Measurements from ENCODE around the gene DNAL4.

Gene DNAL4

DNA sequence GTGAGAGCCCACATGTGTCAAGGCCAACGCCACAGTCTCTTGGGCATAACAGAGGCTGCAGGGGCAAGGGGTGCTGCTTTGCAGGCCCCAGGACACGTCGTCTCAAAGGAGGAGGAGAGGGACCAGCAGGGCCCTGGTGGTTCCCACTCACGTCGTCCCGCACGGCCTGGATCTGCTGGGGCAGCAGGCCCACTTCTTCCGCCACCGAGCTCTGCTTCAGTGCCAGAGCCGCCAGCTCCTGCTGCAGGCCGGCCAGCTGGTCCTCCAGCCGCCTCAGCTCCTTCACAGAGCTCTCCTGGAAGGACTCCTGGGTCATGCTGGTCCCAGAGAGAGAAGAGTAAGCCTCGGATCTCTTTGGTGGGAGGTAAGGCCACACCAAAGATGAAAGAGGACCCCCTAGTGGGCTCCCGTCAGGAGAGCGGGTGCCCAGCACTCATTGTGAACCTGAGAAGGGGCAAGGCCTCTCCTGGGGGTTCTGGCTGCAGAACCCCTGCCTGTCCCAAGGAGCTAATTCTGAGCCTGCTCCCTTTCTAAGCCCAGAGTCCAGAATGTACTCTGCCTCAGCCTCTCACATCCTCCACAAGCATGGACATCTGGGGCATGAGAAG, 53.7 kb downstream of the DNAL4 start:
- no peak for DNase-seq (ENCODE audit: low read depth in 2 of 2)

DNA sequence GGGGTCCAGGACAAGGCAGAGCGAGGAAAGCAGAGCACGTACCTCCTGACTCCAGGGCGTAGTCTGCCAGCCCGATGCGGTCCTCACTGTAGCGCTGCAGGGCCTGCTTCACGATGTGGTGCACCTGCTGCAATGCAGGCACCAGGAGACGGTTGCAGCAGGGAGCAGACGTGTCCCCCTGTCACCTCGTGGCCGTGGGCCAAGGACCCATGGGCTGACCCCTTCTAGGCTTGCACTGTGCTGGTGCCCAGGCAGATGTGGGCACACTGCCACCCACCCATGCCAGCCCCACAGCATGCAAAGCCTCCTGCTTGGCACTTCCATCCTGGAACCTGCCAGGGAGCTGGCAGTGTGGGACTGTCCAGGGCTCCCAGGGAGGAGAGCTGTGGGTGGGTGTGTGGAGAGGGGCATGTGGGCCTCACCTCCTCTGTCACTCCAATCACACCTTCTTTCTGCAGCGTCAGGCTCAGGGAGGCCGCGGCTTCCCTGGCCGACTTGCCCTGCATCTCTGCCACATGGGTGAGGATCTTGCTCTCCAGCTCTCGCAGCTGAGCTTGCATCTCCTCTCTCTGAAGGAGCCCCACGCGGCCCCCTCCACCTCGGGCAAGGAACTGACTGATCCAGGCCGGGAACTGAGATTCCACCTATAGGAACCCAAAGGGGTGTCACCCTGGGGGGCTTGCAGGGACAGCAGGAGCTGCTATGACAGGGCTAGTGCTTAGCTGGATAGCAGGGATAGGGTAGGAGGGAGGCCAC, 54.5 kb downstream of the DNAL4 start:
- no peak for DNase-seq (ENCODE audit: low read depth in 2 of 2)

DNA sequence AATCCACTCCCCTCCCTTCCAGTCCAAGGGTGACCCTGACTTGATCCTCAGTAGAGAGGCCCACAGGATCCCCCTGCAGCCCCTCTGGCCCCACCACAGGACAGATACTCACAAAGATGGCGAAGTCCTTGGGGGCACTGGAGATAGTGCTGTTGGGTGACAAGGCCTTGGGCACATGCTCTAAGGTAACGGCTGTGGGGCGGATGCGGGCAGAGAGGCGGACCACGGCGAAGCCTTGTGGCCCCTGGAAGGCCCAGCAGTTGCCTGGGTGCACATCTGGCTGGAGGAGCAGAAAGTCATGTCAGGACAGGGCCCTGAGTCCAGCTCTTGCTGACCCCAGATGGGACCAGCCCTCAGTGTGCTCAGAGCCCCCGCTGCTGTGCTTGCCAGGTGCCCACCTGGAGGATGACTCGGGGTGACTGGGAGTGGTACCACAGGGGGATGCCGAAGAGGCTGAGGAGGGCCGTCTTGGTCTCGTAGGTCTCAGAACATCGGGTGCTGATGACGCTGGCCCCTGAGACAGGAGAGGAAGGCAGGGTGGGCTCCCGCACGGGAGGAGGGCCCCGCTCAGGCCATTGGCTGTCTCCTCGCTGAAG, 55.4 kb downstream of the DNAL4 start:
- no peak for DNase-seq (ENCODE audit: low read depth in 2 of 2)

DNA sequence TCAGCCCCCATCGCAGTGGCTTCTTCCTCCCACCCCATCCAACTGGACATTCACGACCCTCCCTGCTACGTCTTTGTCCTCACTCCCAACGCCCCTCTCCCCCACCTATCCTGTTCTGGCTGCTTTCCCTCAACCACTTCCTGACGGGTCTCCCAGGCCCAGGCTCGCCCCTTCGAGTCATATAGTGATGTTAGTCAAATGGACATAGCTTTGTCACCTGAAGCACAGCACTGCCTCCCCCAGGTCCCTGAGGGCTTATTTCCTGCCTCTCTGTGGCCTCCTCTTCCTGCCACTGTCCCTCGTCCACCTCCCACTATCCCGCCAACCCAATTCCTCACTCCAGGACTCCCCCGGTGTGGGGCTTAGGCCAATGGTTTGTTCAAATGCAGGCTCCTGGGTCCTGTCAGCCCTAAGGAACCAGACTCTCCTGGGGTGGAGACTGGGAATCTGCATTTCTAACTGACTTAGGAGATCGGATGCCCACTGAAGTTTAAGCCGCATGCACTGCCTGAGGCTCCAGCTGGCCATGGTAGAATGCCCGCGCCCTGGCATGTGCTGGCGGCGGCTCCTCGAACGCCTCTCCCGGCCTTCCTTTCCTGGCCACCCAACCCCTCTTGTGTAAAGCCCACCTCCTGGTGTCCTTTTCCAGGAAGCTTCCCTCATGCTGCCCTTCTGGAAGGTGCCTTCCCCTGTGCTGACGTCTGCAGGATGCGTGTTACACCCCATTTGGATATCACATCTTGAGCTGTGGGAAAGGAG, 56.5 kb downstream of the DNAL4 start:
- no peak for DNase-seq (ENCODE audit: low read depth in 2 of 2)

DNA sequence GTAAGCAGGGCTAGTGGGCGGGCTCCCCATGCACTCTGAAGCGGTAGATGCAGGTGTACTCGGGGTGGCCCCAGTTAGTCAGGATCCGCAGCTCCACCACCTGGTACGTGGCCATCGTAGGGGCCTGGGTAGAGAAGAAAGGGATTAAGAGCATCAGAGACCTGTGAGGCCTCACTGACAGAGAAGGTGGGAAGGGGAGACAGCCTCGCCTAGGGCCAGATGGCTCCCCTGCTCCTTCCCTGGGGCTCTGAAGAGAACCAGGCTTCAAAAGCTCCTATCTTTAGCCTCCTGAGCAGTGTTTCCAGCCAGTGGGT, 57.7 kb downstream of the DNAL4 start:
- DNase-seq (ENCODE audit: low read depth in 2 of 2): no peak

DNA sequence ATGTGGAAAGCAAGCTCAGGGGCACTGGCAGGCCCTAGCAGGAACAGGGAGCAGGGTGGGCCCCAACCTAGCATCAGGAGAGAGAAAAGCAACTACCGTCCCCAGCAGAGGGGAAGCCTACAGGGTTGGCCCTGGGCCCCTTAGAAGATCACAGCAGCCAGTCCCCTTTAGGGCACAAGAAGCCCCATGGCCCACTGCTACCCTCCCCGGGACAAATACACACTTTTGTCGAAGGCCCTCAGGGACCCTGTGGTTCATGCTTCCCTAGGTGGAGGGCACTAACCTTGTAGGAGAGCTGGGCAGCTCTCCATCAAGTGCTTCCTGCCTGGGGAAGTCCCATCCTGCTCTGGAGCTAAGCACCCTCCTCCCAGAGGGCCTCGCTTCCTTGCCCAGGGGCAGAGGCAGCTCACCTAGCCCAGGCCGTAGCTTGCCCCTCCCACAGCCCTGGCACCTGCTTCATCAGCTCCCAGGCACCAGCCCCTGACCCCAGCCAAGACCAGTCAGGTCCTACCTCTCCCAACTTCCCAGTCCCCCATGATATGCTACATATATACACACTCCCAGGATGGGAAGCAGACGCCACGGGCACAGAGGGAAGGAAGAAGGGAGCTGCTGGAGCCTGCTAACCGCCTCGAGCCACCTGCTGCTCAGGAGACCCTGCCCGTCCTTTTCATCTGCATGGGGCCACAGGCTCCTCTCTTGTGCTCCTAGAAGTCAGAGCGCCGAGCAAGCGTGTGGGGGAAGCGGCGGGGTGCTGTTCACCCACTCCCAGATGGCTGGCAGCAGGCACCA, 58.3 kb downstream of the DNAL4 start:
- no peak for DNase-seq (ENCODE audit: low read depth in 2 of 2)

DNA sequence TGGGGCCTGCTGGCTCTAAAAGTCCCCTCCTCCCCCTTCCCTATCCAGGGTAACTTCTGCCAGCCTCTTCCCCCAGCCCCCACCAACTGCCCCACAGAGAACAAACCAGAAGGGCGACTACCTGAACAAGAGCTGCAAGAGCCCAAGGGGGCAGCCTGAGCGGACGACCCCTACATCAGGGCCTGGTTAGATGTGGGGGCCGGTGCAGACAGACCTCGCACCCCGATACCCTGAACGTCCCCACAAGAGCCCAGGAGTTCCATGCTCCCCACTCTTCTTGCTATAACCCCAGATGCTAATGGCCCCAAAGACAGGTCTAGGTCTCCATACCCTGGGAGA, 58.8 kb downstream of the DNAL4 start:
- no peak for DNase-seq (ENCODE audit: low read depth in 2 of 2)

DNA sequence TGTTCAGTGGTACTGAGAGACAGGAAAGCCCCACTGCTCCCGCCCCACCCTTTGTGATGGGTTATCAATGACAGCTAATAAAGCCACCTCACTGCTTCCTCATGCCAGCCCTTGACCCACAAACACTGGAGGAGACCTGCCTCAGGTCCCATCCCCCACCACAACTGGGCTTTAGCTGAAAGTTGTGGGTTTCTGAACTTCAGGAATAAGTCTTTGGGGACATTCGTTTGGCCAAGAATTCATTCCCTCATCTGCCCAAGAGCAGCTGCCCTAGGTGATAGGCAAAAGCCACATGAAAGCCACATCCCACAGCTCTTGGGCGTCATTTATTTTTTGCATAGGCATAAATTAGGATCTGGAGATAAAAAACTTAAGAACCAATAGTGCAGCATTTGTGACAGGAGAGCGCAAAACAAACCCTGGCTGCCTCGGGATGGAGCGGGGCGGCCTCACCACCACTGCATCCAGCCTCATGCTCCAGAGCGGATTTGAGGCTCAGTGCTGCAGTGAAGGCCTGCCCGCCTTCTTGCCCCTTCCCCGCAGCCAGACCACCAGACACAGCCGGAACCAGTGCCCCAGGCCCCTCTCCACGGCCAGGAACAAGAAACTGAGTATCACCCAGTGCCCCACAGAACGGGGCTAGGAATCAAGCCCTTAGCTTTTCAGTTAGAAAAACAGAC, 59.4 kb downstream of the DNAL4 start:
- no peak for DNase-seq (ENCODE audit: low read depth in 2 of 2)

DNA sequence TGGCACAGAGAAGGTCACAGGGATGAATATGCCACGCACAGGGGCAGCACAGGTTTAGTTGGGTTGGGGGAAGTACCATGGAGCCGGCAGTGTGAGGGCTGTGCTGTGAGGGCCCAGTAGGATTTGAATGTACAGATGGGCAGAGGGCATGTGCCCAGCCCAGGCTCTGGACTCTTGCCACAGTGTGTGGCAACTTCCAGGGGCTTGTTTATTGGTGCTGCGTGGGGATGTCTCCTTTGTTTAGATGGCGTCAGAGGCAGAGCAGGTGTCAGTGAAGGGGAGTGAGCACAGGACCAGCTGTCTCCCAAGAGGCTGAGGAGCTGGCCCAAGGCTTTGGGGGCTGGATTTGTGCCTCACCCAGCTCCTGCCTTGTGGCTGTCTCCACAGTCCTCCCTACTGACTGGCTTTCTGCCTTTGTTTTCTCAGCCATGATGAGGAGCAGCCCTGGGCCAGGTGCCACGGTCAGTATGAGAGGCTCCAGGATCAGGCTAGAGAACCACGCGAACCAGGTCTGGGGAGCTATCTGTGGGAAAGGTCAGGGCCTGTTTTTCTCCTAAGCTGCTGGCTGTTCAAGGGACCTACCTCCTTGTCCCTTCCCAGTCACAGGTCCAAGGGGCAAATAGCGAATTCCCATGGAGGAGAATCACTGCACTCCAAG, 60.1 kb downstream of the DNAL4 start:
- no peak for DNase-seq (ENCODE audit: low read depth in 2 of 2)

DNA sequence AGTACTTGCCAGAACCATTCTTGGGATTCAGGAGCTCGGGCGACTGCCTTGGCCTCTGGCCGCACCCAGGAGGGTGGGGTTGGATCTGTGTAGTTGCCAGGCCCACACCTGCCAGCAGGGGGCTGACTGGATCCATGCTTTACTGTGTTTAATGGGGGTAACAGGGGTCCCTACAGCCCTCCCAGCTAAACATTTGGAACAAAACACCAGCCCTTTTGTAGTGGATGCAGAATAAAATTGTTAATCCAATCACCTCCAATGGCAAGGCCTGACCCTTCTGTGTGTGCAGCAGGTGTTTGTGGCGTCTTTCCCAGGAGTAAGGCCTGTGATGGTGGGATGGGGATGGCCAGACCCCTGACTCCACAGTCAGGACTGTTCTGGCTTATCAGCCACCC, 60.6 kb downstream of the DNAL4 start:
- DNase-seq (ENCODE audit: low read depth in 2 of 2): no peak

DNA sequence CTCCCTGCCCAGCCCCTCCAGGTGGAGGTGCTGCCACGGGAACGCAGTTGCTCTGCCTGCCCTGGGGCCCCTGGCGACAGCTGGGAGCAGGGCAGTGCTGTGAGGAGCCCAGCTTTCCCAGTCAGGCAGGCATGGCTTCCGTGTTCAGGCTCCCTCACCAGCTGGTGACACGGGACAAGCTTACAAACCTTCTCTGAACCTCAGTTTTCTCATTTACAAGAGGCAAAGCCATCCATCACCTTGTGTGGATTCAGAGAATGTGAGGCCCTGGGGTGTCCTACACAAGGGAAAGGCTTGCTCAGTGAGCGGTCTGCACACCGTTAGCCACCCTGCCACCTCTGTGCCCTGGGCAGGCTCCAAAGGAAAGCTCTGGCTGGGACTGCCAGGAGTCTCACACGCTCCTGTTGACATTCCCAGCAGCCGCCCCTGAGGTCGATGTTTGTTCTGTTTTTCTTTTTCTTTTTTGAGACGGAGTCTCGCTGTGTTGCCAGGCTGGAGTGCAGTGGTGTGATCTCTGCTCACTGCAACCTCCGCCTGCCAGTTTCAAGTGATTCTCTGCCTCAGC, 61.6 kb downstream of the DNAL4 start:
- DNase-seq (ENCODE audit: low read depth in 2 of 2): no peak

DNA sequence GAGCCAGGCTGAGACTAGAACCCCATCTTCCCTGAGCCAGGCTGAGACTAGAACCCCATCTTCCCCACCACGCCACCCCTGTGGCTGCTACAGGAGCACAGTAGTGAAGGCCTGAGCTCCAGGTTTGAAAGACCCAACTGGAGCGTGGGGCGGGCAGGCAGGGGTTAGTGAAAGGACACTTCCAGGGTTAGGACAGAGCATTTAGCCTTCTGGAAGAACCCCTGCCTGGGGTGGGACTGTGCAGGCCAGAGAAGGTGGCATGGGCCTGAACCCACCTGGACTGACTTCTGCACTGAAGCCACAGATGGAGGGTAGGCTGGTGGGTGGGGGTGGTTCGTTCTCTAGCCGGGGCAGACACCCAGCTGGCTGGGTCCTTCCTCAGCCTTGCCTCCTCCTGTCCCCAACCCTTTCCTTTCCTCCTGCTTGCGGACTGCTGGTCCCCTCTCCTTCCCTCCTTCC, 62.2 kb downstream of the DNAL4 start:
- DNase-seq (ENCODE audit: low read depth in 2 of 2): no peak

DNA sequence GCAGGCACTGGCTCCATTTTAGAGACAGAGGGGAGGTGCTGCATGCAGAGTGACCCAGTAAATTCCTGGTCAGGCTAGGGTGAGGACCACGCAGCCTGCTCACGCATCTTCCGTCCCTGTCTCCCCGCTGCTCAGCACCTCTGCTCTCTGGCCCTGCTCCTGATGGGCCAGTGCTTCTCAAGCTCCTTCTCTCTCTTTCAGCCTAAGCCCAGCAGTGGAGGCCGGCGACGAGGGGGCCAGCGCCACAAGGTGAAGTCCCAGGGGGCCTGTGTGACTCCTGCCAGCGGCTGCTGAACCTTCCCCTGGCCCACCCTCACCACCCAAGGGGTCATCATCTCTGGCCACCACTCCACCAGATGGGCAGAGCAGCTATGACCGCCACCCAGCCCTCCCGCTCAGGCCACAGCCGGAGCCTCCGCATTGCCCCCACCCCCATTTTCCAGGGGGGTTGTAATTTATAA, 63.5 kb downstream of the DNAL4 start:
- DNase-seq (ENCODE audit: low read depth in 2 of 2): no peak

DNA sequence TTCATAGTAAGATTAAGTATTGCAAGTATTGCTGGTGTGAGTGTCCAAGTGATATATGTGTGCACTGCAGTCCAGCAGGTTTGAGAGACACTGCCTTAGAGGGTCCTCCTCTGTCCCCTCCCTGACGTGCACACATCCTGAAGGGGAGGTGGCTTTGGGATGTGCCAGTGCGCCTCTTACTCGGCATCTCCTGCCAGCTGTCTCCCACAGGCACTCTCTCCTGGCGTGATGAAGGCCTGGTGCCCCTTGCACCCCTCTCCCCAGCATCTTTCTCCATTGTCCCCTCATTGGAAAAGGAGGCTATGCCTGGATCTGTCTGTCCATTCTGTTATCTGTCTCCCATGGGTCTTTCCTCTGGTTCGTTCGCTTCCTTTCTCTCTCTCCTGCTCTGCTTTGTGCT, 64.0 kb downstream of the DNAL4 start:
- DNase-seq (ENCODE audit: low read depth in 2 of 2): no peak

DNA sequence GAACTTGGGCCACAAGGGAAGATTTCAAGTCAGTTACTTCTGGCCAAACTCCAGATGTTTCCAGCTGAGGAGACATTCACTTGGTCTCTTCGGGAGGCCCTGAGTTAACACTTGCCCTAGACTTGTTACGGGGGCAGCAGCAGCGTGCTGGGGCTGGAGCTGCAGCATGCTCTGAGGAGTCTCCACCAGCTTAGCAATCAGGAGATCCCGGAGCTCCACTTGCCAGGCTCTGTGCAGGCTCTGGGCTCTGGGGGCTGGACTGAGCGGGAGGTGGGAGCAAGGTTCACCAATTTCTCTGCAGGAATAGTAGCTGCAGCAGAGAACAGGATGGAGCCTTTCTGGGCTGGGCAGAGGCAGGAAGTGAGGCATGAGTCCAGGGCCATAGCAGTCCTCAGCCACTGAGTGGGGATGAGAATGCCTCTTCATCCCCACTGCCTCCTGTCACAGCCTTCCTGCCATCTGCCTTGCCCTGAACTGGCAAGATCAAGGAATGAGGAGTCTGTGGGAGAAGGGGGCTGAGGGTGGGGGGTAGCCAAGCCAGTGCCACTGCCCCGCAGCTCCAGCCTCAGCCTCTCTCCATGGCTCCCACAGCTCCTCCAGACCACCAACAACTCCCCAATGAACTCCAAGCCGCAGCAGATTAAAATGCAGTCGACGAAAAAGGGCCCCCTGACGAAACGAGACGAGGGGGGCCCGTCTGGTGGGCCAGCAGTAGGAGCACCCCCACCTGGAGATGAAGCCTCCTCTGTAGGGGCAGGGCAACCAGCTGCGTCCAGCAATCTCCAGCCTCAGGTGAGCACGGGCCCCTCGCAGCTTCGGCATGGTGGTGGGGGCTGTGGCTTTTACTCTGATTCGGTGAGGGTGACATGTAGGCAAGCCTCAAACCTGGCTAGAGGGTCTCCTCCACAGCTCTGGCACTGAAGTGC, 64.8 kb downstream of the DNAL4 start:
- DNase-seq (ENCODE audit: low read depth in 2 of 2): no peak

Measured in activated CD8-positive, alpha-beta memory T cell treated with anti-CD3 and anti-CD28 coated beads for 4 hours (primary cell).